NCI-H128 (cell line): ENCODE data around the gene BCAS1.

Source experiments
- DNase-seq: peaks from one replicate; lab custom pipeline; 2025; ENCODE audit not compliant: unreplicated experiment; lab: John Stamatoyannopoulos, UW

Gene BCAS1

DNA sequence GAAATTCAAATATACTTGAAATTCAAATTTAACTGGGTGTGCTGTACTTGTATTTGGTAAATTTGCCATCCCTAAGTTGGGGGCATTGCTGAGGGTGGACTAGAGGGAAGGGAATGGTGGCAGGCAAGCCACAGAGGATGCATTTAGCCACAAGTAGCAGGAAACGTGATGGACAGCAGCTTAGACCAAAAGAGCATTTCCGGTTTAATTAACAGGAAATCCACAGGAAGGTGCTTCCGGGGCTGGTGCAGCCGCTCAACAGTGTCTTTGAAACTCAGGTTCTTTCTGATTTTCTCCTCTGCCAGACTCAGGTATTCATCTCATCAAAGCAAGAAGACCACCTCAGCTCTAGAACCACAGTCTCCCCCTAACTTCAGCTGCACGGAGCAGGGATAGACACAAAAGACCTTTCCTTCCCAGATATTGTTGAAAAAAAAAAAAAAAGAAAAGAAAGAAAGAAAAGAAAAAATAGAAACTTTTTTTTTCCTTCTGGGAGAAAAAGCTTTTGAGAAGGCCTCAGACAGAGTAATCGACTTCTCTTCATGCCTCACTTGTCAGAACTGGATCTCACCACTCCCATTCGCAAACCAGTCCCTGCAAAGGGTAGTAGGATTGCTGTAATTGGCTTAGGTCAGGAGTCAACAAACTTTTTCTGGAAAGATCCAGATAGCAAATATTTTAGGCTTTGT is 8.0 kb upstream of the BCAS1 start:
- no peak for DNase-seq

- no peak for DNase-seq
These were observed 5.9 kb upstream of the BCAS1 start for GRCh38 chr20:54076259-54076658.

GRCh38 chr20:54075322-54075721 is 4.9 kb upstream of the BCAS1 start:
- DNase-seq, result no peak

DNA sequence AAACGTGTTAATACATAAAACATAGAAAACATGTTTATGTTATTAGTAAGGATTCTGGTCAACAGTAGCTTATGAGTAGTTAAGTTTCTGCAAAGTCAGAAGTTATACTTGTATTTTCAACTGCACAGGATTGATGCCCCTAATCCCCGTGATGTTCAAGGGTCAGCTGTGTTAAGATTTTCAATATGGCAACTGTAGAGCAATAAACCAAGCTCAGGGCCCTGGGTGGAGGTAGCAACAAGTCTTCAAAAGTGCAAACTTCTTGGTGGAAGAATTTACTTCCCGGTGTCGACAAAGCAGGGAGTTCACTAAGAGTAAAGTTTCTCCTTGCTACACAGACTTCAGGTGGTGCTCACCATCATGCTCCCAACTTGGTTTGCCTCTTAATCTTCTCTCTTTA is 4.1 kb upstream of the BCAS1 start:
- DNase-seq, result no peak

- DNase-seq, result no peak
These were observed 2.9 kb upstream of the BCAS1 start for GRCh38 chr20:54073288-54073687.

DNA sequence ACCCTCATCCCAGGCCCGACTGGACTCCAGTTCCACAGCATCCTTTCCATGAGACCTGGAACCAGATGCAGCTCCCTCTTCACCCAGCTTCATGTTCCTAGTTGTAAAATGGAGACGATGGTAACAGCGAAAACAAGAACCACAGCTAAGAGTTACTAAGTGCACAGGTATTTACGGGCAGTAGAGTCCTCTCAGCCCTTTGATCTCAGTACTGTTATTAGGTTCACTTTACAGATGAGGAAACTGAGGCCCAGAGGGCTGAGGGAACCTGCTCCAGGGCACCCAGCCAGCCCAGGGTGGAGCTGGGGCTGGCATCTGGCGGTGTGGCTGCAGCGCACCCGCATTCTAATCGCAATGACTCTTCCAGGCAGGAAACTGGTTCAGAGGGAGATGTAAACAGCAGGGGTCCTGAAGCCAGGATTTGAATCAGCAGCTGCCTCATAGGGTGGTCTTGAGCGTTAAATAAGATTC is 858 bp downstream of the BCAS1 start:
- no peak for DNase-seq

DNA sequence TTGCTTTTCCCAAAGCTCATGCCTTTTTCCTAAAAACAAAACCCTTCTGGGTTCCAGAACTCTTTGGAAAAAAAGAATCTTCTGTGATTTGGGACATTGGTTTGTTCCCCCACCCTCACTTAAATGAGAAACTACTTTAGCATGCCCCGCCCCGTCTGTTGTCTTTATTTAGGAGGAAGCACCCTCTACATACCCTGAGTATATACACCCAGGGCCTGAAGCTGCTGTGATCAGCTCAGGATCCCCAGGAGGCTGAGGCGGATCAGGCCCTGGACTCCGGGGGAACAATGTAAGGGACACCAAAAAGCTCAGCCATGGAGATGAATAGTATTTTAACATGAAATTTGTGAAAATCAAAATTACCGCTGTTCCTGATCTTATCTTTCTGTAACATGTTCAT is 1.4 kb downstream of the BCAS1 start:
- no peak for DNase-seq

DNA sequence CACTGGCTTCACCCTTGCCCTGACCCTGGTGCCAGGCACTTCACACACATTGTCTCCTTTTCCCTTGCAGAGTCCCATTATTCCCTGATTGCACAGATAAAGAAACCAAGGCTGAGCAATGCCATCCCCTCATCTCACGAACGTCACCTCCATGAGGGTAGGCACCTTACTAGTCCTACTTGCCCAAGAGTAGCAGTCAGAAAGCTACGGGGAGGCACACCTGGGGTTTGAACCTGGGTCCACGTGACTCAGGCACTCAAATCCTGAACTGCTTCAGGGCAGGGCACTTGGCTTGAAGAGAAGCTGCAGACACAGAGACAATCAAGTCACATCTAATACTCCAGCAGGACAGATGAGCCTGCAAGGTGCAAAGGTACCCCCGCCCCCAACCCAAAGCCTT is 1.9 kb downstream of the BCAS1 start:
- DNase-seq, result no peak

GRCh38 chr20:54067606-54068174 is 2.7 kb downstream of the BCAS1 start:
- no peak for DNase-seq

DNA sequence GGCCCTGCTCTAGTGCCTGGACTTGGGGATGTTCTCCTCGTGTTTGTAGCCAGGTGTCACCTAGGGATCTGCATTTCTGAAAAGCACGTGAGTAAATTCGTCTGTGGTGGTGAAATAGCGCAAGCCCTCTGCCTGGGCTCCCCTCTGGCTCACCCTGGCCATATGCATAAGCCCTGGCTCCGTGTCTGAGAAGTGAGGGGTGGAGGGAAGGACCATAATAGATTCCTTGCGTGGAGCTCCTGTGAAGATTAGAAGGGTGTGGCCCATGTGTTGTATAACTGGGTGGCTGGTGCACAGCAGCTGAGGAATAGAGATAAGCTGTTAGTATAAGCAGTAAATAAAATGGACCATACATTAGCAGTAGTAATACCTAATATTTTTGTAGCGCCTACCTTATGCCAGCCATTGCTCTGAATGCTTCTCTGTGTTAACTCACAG is 4.8 kb downstream of the BCAS1 start:
- no peak for DNase-seq

DNA sequence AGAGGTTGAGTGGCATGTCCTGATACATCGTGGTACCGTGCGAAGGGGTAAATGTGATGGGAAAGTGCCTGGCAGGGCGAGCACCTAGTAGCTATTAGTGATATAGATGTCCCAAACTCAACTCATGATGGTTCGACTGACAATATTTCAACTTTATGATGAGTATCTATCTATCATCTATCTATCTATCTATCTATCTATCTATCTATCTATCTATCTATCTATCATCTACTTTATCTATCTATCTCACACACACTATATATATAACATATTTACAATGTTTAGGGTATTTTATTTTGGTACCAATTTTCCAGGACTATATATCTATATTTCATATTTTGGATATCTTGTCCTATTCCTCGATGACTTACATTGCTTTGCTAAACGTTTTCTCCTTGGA is 5.5 kb downstream of the BCAS1 start:
- no peak for DNase-seq

- DNase-seq, result no peak
These were observed 6.3 kb downstream of the BCAS1 start for GRCh38 chr20:54063992-54064676.

GRCh38 chr20:54063580-54063979 is 6.8 kb downstream of the BCAS1 start:
- no peak for DNase-seq

- DNase-seq, result no peak
These were observed 7.5 kb downstream of the BCAS1 start for GRCh38 chr20:54062812-54063280.

DNA sequence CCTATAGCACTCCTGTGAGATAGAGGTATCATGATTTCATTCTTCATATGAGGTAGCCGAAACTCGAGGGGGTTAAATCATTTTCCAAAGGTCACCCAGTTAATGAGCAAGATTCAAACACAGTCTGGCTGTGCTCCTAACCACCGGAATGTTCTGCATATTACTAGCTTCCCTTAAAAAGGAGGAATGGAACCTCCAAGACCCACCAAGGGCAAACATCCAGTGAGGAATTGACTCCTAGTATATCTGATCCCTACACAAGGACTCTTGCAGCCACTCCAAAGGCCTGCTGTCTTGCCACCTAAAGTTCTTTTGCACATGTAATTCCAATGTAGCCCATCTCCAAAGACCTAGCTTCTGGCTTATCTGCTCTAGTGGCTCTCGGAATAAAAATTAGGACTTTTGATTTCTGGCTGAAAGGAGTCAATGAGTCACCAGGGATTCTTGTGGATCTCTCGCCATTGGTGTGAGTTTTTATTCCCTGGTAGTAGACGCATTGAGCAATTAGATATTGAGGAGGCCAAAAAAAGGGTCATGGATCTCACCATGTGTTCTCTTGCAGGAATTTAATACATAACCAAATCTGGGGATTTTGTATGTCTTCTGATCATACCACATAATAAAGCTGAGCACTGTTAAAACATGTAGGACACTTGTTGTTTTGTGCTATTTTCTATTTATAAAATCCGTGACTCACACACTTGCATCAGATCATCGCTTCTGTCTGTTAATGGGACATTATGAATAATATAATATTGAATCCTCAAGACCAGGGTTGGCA is 9.1 kb downstream of the BCAS1 start:
- DNase-seq, result no peak

GRCh38 chr20:54059691-54060364 is 10.6 kb downstream of the BCAS1 start:
- no peak for DNase-seq

- DNase-seq, result no peak
These were observed 11.8 kb downstream of the BCAS1 start for GRCh38 chr20:54058420-54059139.

GRCh38 chr20:54056762-54057639 is 13.4 kb downstream of the BCAS1 start:
- DNase-seq, result no peak

GRCh38 chr20:54054516-54054915 is 15.9 kb downstream of the BCAS1 start:
- DNase-seq, result no peak
